H9 (cell line): ENCODE data around the gene SORCS2. TPM values are rescaled to one million over a fixed set of nuclear protein-coding genes. Genes with fewer than 3 reads are reported as not detected.

Experiments
- DNase-seq: peaks from one replicate; pipeline ENCODE4 v3.0.0-alpha.2; 2017
- H2AFZ ChIP-seq: one replicate; pipeline ENCODE4 v1.6.1; 2013; ENCODE audit warnings: mild to moderate bottlenecking, low read length, control low read depth, moderate library complexity
- H2AK5ac ChIP-seq: 2 replicates; pipeline ENCODE4 v1.6.1; 2013; ENCODE audit warnings: low read length, control low read depth, mixed read lengths; ENCODE audit not compliant: insufficient read length
- H2BK120ac ChIP-seq: one replicate; pipeline ENCODE4 v1.6.1; 2013; ENCODE audit warnings: low read depth, mild to moderate bottlenecking, low read length, control low read depth, inconsistent platforms; ENCODE audit not compliant: poor library complexity, severe bottlenecking
- H2BK12ac ChIP-seq: 2 replicates; pipeline ENCODE4 v1.6.1; 2013; ENCODE audit warnings: low read length, control low read depth, mixed read lengths, low read depth; ENCODE audit not compliant: insufficient read length
- H2BK15ac ChIP-seq: 2 replicates; pipeline ENCODE4 v1.6.1; 2013; ENCODE audit warnings: low read depth, low read length, control low read depth
- H2BK20ac ChIP-seq: one replicate; pipeline ENCODE4 v1.6.1; 2013; ENCODE audit warnings: low read depth, mild to moderate bottlenecking, low read length, control low read depth, inconsistent platforms; ENCODE audit not compliant: poor library complexity, severe bottlenecking
- H2BK5ac ChIP-seq: 2 replicates; pipeline ENCODE4 v1.6.1; 2013; ENCODE audit warnings: low read length, control low read depth, mixed read lengths; ENCODE audit not compliant: insufficient read length
- H3K14ac ChIP-seq: 2 replicates; pipeline ENCODE4 v1.6.1; 2013; ENCODE audit warnings: low read length, control low read depth; ENCODE audit not compliant: insufficient read depth
- H3K18ac ChIP-seq: 2 replicates; pipeline ENCODE4 v1.6.1; 2013; ENCODE audit warnings: low read depth, mild to moderate bottlenecking, mixed read lengths, low read length, control low read depth; ENCODE audit not compliant: insufficient read length
- H3K23ac ChIP-seq: 2 replicates; pipeline ENCODE4 v1.6.1; 2013; ENCODE audit warnings: low read length, control low read depth, mixed read lengths, low read depth; ENCODE audit not compliant: insufficient read length
- H3K23me2 ChIP-seq: 2 replicates; pipeline ENCODE4 v1.6.1; 2013; ENCODE audit warnings: low read depth, mild to moderate bottlenecking, mixed read lengths, low read length, control low read depth; ENCODE audit not compliant: insufficient read length, poor library complexity, severe bottlenecking
- H3K27ac ChIP-seq: 2 replicates; pipeline ENCODE4 v1.5.1; 2013; ENCODE audit warnings: low read length, control low read depth, mixed read lengths, low read depth; ENCODE audit not compliant: insufficient read length
- H3K27me3 ChIP-seq: 2 replicates; pipeline ENCODE4 v1.6.1; 2013; ENCODE audit warnings: low read length, control low read depth, inconsistent platforms; ENCODE audit not compliant: insufficient read depth
- H3K4ac ChIP-seq: 2 replicates; pipeline ENCODE4 v1.6.1; 2013; ENCODE audit warnings: low read depth, mild to moderate bottlenecking, control low read depth, inconsistent platforms, low read length, moderate library complexity
- H3K4me1 ChIP-seq: 2 replicates; pipeline ENCODE4 v1.6.1; 2013; ENCODE audit warnings: low read length, control low read depth, inconsistent platforms; ENCODE audit not compliant: insufficient read depth
- H3K4me2 ChIP-seq: 2 replicates; pipeline ENCODE4 v1.6.1; 2013; ENCODE audit warnings: low read length, control low read depth, mixed read lengths; ENCODE audit not compliant: insufficient read length, insufficient read depth
- H3K56ac ChIP-seq: 2 replicates; pipeline ENCODE4 v1.6.1; 2013; ENCODE audit warnings: low read depth, mild to moderate bottlenecking, mixed read lengths, low read length, control low read depth; ENCODE audit not compliant: insufficient read length
- H3K79me1 ChIP-seq: 2 replicates; pipeline ENCODE4 v1.6.1; 2013; ENCODE audit warnings: low read depth, mild to moderate bottlenecking, moderate library complexity, low read length, control low read depth, inconsistent platforms; ENCODE audit not compliant: insufficient read depth, poor library complexity, severe bottlenecking
- H3K79me2 ChIP-seq: 2 replicates; pipeline ENCODE4 v1.6.1; 2013; ENCODE audit warnings: low read length, control low read depth, inconsistent platforms; ENCODE audit not compliant: insufficient read depth
- H3K9ac ChIP-seq: 2 replicates; pipeline ENCODE4 v1.6.1; 2013; ENCODE audit warnings: low read length, control low read depth, mixed read lengths; ENCODE audit not compliant: insufficient read length; ENCODE audit errors: extremely low read depth
- H3K9me3 ChIP-seq: one replicate; pipeline ENCODE4 v1.6.1; 2013; ENCODE audit warnings: low read depth, low read length, inconsistent platforms; ENCODE audit not compliant: control insufficient read depth
- H3T11ph ChIP-seq: one replicate; pipeline ENCODE4 v1.6.1; 2013; ENCODE audit warnings: mild to moderate bottlenecking, low read length, control low read depth, inconsistent platforms
- H4K20me1 ChIP-seq: one replicate; pipeline ENCODE4 v1.6.1; 2013; ENCODE audit not compliant: control insufficient read depth, insufficient read length, insufficient read depth
- H4K5ac ChIP-seq: 2 replicates; pipeline ENCODE4 v1.6.1; 2013; ENCODE audit warnings: low read depth, mild to moderate bottlenecking, mixed read lengths, low read length, control low read depth; ENCODE audit not compliant: insufficient read length
- H4K8ac ChIP-seq: replicated peaks from 2 replicates; pipeline ENCODE4 v1.6.1; 2013; ENCODE audit warnings: low read length, control low read depth, mixed read lengths, low read depth; ENCODE audit not compliant: insufficient read length
- H4K91ac ChIP-seq: 2 replicates; pipeline ENCODE4 v1.6.1; 2013; ENCODE audit warnings: low read depth, mild to moderate bottlenecking, moderate library complexity, mixed read lengths, low read length, control low read depth; ENCODE audit not compliant: insufficient read length
- H3K27ac Mint-ChIP-seq, 3 experiments: 2 replicates in 2 of 3; 3 replicates in 1 of 3; pipeline ENCODE4 v1.8.0; 2020 to 2021; ENCODE audit warnings: mixed read lengths in 3 of 3, mild to moderate bottlenecking in 1 of 3, moderate library complexity in 1 of 3
- H3K27me3 Mint-ChIP-seq: 2 replicates; pipeline ENCODE4 v1.8.0; 2021; ENCODE audit warnings: low read depth, mild to moderate bottlenecking, moderate library complexity, mixed read lengths
- H3K36me3 Mint-ChIP-seq, 3 experiments: 2 replicates in 2 of 3; 3 replicates in 1 of 3; pipeline ENCODE4 v1.8.0; 2020 to 2021; ENCODE audit warnings: low read depth in 3 of 3, mixed read lengths in 3 of 3; ENCODE audit not compliant: insufficient read depth in 1 of 3
- H3K4me1 Mint-ChIP-seq, 2 experiments: 2 replicates each; pipeline ENCODE4 v1.8.0; 2020; ENCODE audit warnings: mixed read lengths in 2 of 2
- H3K4me3 Mint-ChIP-seq, 2 experiments: 2 replicates in 1 of 2; 3 replicates in 1 of 2; pipeline ENCODE4 v1.8.0; 2020 to 2021; ENCODE audit warnings: mild to moderate bottlenecking in 2 of 2, mixed read lengths in 2 of 2, moderate library complexity in 1 of 2
- H3K9me3 Mint-ChIP-seq, 2 experiments: 2 replicates in 1 of 2; 3 replicates in 1 of 2; pipeline ENCODE4 v1.8.0; 2020; ENCODE audit warnings: mild to moderate bottlenecking in 2 of 2, mixed read lengths in 2 of 2, moderate library complexity in 1 of 2
- CTCF ChIP-seq: fragments of 200-600 bp; sonication (generic); conservative IDR thresholded peaks from 3 replicates; pipeline ENCODE4 v1.8.0; 2021; ENCODE audit warnings: antibody characterized with exemption, mild to moderate bottlenecking
- WGBS: extraction: QIAGEN DNeasy Blood & Tissue Kit; methylation state at CpG from one replicate; pipeline ENCODE4 v1.1.7; 2013; ENCODE audit warnings: missing lambda C conversion rate, low lambda C conversion rate, mixed read lengths; ENCODE audit not compliant: insufficient read length; ENCODE audit errors: extremely low coverage; 5-methylcytosine and 5-hydroxymethylcytosine counted together
- total RNA-seq: library from RNA; stranded (reverse); gene quantifications from 2 replicates; pipeline ENCODE4 v1.2.1, GENCODE V29; 2021

Gene SORCS2
- total RNA-seq, 1 experiment from 2014 or later = 0.57 TPM

DNA sequence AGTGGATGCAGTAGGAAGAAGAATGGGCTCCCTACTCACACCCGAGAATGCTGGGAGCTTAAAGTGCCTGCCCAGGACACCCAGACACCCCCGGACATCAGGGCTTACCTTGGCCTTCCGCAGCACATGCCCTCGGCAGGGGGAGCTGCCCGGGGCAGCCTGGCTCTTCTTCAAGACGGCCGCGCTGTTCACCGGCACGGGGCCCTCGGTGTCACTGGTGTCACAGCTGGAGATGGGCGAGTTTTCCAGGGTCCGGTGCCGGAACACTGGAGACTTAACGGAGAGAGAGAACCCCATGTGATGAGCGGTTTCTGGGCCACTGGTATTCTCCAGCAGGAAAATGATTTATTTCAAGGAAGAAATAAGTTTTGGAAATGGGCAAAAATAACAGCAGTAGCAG lies 576.4 kb downstream of the SORCS2 start:
- H3K18ac ChIP-seq = no peak overlapping the region
- H3K4me1 ChIP-seq = no peaks in the 10 kb centered on the region
- H3T11ph ChIP-seq = no peak overlapping the region
- H3K9ac ChIP-seq = no peak overlapping the region
- DNase-seq = no peak
- no peaks in the 10 kb centered on the region for H4K20me1 ChIP-seq
- Mint-ChIP-seq H3K4me1 (peaks cover 27 to 37% of the 10 kb centered on the region in 2 experiments), H3K9me3 (no peaks in the 10 kb centered on the region), H3K36me3 (peaks cover 11 to 17% (median 16%) of the 10 kb centered on the region in 3 experiments), H3K27ac (peak overlapping the region in 2 of 3 experiments; percentile 58 to 90; a peak in 1 of 7 replicates), H3K27me3 (no peaks in the 10 kb centered on the region), H3K4me3 (no peak overlapping the region; a peak in 1 of 5 replicates)
- no peaks in the 10 kb centered on the region for H3K27me3 ChIP-seq
- no peak overlapping the region for H3K27ac ChIP-seq
- H4K8ac ChIP-seq = no peak overlapping the region
- no CpG with 5 or more reads among the region's 16 CpGs for WGBS
- no peaks in the 10 kb centered on the region for H3K79me1 ChIP-seq
- no peak overlapping the region for H3K23ac ChIP-seq
- H3K4ac ChIP-seq = no peak overlapping the region
- H3K4me2 ChIP-seq = no peak overlapping the region
- TF ChIP-seq CTCF = no peak
- H2AK5ac ChIP-seq = no peak overlapping the region
- no peak overlapping the region for H4K5ac ChIP-seq
- H2AFZ ChIP-seq = no peak overlapping the region
- H2BK15ac ChIP-seq = no peak overlapping the region
- H2BK5ac ChIP-seq = no peak overlapping the region
- no peak overlapping the region; the same call in 1 of the 2 replicates for H3K14ac ChIP-seq
- no peak overlapping the region for H4K91ac ChIP-seq
- no peaks in the 10 kb centered on the region for H3K23me2 ChIP-seq
- no peak overlapping the region for H2BK12ac ChIP-seq
- no peak overlapping the region for H2BK120ac ChIP-seq
- no peaks in the 10 kb centered on the region for H3K79me2 ChIP-seq
- no peak overlapping the region for H2BK20ac ChIP-seq
- H3K9me3 ChIP-seq = no peaks in the 10 kb centered on the region
- no peak overlapping the region for H3K56ac ChIP-seq
